ENCODE results near the gene LRRC17.
"Not testable (repeated sequence)": the region's sequence is repeated elsewhere in the genome, so short reads cannot be mapped to it uniquely, and the experiment has no call there.

LRRC17 gene

DNA sequence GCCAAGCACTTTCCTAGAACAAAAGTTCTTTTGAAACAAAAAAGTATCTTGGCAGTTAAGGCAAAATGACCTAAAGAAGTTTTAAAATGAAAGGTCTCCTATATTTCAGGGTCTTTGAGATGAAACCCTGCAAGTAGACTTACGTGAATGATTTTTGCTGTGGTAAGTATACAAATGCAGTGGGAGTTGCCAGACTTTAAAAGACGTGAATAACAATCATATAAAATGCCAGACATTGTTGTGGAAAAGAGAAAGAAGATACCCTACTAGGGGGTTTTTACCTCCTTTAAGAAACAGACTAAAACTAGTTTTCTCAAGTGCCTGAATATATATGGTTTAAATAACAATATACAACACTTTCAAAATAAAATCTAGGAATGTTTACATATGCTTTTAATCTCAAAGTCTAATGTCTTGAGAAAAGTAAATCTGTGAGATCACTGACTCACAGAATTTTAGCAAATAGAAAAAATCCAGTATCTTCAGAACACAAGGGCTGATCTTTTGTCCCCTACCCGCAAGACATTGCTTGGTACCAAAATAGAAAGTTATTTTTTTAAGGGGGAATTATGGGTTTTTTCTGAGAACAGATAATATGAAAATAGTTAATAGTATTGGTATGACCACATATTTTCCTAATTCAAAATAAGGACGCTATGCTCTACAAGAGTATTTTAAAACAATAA, 29.5 kb downstream of the LRRC17 start:
- no peak for TF ChIP-seq CTCF (IDR thresholded peaks at IDR 0.05; ENCODE audit: low read depth, low read length)

GRCh38 chr7:102942868-102943267, 30.1 kb downstream of the LRRC17 start:
- no peak overlapping the region for H3K4me3 ChIP-seq (ENCODE audit: low read depth, low read length)
- no peak for TF ChIP-seq CTCF (IDR thresholded peaks at IDR 0.05; ENCODE audit: low read depth, low read length)

More for the DNA sequence above, 29.5 kb downstream of the LRRC17 start:
- no peak overlapping the region for H3K4me3 ChIP-seq (ENCODE audit: low read depth, low read length)

DNA sequence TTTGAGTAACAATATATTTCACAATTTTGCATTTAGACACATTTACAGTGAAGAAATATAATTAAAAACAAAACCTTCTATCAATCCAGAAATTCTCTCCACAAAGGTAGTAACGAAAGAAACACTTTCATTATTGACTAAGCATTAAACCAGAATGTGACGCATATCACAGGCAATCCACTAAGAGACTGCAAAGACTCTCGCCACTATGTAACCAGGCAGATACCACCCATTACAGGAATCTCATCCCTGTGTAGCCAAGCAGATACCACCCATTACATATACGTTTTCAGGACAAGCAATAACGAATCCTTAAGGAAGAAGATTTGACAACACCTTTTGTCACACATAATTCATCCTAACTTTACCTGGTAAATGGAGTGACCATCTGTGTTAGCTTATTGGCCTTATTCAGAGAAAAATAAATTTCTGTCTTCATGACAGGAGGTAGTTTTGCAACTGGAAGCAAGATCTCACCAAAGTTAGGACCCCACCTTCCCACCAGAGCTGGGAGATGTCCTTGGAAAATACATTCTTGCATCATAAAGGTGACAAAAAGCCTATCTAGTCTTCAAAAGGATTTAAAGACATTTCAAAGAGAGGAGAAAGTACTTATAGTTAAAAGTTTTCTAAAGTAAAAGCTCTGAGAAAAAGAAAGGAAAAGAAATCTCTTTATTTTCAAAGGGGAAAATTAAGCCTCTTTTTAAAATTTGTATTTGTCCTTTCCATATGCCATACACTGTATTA, 30.8 kb downstream of the LRRC17 start:
- no peak overlapping the region for H3K4me3 ChIP-seq (ENCODE audit: low read depth, low read length)
- no peak for TF ChIP-seq CTCF (IDR thresholded peaks at IDR 0.05; ENCODE audit: low read depth, low read length)

DNA sequence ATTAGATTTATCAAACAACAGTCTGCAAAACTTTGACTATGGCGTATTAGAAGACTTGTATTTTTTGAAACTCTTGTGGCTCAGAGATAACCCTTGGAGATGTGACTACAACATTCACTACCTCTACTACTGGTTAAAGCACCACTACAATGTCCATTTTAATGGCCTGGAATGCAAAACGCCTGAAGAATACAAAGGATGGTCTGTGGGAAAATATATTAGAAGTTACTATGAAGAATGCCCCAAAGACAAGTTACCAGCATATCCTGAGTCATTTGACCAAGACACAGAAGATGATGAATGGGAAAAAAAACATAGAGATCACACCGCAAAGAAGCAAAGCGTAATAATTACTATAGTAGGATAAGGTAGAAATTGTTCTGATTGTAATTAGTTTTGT, 31.4 kb downstream of the LRRC17 start:
- H3K4me3 ChIP-seq (ENCODE audit: low read depth, low read length) = no peak overlapping the region

DNA sequence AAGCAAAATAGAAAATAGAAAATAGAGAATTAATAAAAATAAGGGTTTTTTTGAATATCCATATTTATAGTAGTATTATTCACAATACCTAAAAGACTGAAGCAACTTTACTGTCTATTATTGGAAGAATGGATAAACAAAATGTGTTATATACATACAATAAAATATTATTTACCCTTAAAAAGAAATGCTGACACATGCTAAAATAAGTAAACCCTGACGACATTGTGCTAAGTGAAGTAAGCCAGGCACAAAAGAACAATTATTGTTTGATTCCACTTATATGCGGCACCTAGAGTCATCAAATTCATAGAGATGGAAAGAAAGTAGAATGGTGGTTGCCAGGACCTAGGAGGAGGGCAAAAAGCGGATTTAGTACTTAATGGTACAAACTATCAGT, 39.0 kb downstream of the LRRC17 start:
- no peak for TF ChIP-seq CTCF (IDR thresholded peaks at IDR 0.05; ENCODE audit: low read depth, low read length)
- H3K4me3 ChIP-seq (ENCODE audit: low read depth, low read length) = no peak overlapping the region

More for the DNA sequence above, 31.4 kb downstream of the LRRC17 start:
- no peak for TF ChIP-seq CTCF (IDR thresholded peaks at IDR 0.05; ENCODE audit: low read depth, low read length)

DNA sequence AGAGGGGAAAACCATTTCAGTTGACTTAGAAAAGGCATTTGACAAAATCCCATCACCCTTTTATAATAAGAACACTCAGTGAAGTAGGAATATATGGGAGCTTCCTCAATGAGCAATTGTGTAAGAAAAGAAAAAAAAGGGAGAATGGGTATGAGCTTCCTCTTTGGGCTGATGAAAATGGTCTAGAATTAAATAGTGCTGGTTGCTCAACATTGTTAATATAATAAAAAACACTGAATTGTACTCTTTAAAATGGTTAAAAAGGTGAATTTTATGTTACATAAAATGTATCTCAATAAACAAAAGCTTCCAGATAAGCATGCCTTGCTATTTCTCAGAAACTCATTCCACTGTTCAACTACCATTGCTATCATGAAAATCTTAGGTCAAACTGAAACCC, 40.6 kb downstream of the LRRC17 start:
- H3K4me3 ChIP-seq (ENCODE audit: low read depth, low read length) = no peak overlapping the region
- no peak for TF ChIP-seq CTCF (IDR thresholded peaks at IDR 0.05; ENCODE audit: low read depth, low read length)

DNA sequence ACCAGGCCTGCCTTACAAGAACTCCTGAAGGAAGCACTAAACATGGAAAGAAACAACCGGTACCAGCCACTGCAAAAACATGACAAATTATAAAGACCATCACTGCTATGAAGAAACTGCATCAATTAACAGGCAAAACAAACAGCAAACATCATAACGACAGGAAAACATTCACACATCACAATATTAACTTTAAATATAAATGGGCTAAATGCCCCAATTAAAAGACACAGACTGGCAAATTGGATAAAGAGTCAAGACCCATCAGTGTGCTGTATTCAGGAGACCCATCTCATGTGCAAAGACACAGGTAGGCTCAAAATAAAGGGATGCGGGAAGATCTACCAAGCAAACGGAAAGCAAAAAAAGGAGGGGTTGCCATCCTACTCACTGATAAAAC, 41.6 kb downstream of the LRRC17 start:
- not testable (repeated sequence) for H3K4me3 ChIP-seq (ENCODE audit: low read depth, low read length)

DNA sequence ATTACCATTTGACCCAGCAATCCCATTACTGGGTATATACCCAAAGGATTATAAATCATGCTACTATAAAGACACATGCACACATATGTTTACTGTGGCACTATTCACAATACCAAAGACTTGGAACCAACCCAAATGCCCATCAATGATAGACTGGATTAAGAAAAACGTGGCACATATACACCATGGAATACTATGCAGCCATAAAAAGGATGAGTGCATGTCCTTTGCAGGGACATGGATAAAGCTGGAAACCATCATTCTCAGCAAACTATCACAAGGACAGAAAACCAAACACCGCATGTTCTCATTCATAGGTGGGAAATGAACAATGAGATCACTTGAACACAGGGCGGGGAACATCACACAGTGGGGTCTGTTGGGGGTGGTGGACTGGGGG, 45.2 kb downstream of the LRRC17 start:
- H3K4me3 ChIP-seq (ENCODE audit: low read depth, low read length) = not testable (repeated sequence)

DNA sequence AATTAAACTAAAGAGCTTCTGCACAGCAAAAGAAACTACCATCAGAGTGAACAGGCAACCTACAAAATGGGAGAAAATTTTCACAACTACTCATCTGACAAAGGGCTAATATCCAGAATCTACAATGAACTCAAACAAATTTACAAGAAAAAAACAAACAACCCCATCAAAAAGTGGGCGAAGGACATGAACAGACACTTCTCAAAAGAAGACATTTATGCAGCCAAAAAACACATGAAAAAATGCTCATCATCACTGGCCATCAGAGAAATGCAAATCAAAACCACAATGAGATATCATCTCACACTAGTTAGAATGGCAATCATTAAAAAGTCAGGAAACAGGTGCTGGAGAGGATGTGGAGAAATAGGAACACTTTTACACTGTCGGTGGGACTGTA, 49.2 kb downstream of the LRRC17 start:
- H3K4me3 ChIP-seq (ENCODE audit: low read depth, low read length) = not testable (repeated sequence)
